ENCODE results near the gene SUN5.

Gene SUN5

GRCh38 chr20:33014336-33015113, 10.3 kb upstream of the SUN5 start:
- DNase-seq (ENCODE audit: low read depth), result no peak

GRCh38 chr20:33013701-33014326, 9.6 kb upstream of the SUN5 start:
- DNase-seq (ENCODE audit: low read depth), result no peak

- DNase-seq (ENCODE audit: low read depth), result no peak
Measured at GRCh38 chr20:33012327-33013189, 8.3 kb upstream of the SUN5 start.

GRCh38 chr20:33010674-33011449, 6.6 kb upstream of the SUN5 start:
- no peak for DNase-seq (ENCODE audit: low read depth)

GRCh38 chr20:33010133-33010504, 5.9 kb upstream of the SUN5 start:
- no peak for DNase-seq (ENCODE audit: low read depth)

GRCh38 chr20:33009214-33010132, 5.2 kb upstream of the SUN5 start:
- no peak for DNase-seq (ENCODE audit: low read depth)

- no peak for DNase-seq (ENCODE audit: low read depth)
Measured at GRCh38 chr20:33008336-33009213, 4.3 kb upstream of the SUN5 start.

GRCh38 chr20:33007376-33008335, 3.4 kb upstream of the SUN5 start, which contains the start of gene BPIFB2:
Gene BPIFB2 (plus strand): TSS chr20:33007704. CDS start chr20:33008575, 871 bp downstream.
- no peak for DNase-seq (ENCODE audit: low read depth)

- no peak for DNase-seq (ENCODE audit: low read depth)
Measured at GRCh38 chr20:33006776-33007375, 2.6 kb upstream of the SUN5 start.

- no peak for DNase-seq (ENCODE audit: low read depth)
Measured at GRCh38 chr20:33005908-33006775, 1.9 kb upstream of the SUN5 start.

- no peak for DNase-seq (ENCODE audit: low read depth)
Measured at GRCh38 chr20:33005132-33005566, 916 bp upstream of the SUN5 start.

- no peak for DNase-seq (ENCODE audit: low read depth)
Measured at GRCh38 chr20:33002087-33002808, 2.0 kb downstream of the SUN5 start.

- DNase-seq (ENCODE audit: low read depth), result no peak
Measured at GRCh38 chr20:33000802-33001466, 3.3 kb downstream of the SUN5 start.

GRCh38 chr20:32999603-33000250, 4.5 kb downstream of the SUN5 start:
- DNase-seq (ENCODE audit: low read depth), result no peak

GRCh38 chr20:32997431-32997830, 6.8 kb downstream of the SUN5 start:
- no peak for DNase-seq (ENCODE audit: low read depth)

Data from GM04504 (cell line).